Stimulated activated CD8-positive, alpha-beta memory T cell treated with anti-CD3 and anti-CD28 coated beads, Interleukin-4, amount 100 ng/mL, for 4 hours (primary cell): ENCODE measurements around the gene LCOR.

Source experiments
- DNase-seq, 2 donors: peaks; one replicate each; pipeline ENCODE4 v3.0.0-alpha.2; 2020; ENCODE audit warnings: low read depth in 2 of 2, low spot score in 1 of 2

LCOR gene

DNA sequence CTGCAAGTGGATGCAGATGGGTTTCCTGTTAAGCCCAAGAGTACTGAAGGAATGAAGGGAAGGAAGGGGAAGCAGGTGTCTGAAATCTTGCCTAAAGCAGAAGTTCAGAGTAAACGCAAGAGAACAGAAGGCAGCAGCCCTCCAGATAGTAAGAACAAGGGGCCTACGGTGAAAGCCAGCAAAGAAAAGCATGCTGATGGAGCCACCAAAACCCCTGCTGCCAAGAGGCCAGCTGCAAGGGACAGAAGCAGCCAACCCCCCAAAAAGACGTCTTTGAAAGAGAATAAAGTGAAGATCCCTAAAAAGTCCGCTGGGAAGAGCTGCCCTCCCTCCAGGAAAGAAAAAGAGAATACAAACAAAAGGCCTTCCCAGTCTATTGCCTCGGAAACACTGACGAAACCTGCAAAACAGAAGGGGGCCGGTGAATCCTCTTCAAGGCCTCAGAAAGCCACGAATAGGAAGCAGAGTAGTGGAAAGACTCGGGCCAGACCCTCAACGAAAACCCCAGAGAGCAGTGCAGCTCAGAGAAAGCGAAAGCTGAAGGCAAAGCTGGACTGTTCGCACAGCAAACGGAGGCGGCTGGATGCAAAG, 152.5 kb downstream of the LCOR start:
- DNase-seq: no peak

DNA sequence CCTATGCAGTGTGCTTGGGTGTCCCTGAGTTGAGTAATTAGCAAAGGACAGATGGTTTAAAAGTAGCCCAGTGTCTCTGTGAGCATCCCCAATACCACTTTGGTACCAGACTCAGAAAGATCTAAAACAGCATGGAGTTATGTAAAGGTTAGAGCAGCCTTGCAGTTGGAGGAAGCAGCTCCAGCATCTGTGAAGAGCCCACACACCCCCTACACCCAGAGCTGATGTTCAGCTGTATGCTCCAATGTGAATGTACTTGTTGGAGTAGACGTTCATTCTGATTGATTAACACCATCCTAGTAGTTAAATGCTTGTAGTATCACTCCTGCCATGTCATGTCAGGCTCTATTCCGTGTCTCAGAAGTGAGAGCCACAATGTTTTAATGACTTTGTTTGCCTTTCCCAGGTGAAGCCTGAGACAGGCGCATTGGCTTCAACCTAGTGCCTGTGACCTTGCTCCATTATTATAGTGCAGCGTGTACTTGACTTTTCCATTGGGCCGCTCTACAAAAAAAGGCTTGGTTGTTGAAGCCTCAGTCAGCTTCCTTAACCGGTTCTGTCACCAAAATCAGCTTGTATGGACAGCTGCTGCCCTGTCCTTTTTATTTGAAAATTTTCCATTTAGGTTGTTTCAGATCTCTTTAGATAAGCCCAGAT, 154.2 kb downstream of the LCOR start:
- DNase-seq: no peak

DNA sequence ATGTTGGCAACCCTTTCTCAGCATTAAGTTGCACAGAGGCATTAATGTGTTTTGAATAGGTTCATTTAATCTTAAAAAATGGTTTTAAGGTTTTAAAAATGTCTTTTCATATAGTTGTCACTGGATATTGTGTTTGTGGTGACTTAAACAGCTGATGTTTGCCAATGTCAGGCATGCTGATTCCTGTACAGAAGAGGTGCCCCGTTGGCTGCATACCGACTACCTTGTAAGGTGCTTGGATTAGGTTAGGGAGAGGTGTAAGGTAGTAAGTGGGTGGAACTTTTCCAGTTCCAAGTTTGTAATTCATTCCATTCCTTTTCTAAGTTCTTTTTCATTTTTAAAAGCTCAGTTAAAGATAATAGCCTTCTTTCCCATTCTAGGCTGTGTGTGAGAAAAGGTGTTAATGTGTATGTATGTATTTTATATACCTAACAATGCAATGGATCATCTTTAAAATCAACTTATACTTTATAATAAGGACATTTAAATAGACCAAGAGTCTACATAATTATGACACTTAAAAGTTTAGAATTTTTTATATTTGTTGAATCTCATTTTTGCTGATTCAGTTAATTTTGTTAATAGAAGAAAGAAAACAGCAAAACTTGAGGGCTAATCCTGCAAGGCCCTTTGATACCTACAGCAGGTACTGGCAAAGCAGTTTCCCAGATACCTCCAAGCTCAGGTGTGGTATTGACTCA, 155.2 kb downstream of the LCOR start:
- no peak for DNase-seq

DNA sequence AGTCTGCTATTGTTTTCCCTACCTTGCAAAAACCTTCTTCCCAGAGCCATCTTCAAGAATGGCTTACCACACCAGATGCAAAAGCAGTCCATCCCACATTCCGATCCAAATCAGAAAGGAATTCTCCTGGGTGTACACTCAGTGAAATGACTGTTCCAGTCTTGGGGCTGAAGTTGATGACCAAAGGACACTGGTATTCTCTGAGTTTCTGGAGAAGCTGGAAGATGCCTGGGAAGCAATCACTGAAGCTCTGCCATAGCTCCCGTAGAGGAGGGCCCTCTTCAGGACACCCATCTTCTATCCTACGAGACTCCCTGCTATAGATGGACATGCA, 155.7 kb downstream of the LCOR start:
- DNase-seq: no peak

DNA sequence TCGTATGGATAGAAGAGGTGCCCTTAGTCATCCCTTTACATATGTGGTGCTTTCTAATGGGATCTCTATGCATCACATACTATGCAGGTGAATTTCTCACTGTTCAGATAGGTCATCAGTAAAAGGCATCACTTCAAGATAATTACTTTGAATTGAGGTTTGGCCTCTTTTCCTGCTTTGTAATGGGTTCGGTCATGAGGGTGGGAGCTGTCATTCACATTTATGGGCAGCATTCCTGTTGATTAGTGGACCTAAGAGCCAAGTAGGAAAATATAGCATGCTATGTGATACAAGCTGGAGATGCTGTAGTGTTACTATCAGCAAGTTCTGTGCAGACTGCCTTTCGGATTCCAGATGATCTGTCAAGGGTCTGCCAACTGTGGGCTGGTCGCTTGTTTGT, 156.3 kb downstream of the LCOR start:
- DNase-seq: no peak

DNA sequence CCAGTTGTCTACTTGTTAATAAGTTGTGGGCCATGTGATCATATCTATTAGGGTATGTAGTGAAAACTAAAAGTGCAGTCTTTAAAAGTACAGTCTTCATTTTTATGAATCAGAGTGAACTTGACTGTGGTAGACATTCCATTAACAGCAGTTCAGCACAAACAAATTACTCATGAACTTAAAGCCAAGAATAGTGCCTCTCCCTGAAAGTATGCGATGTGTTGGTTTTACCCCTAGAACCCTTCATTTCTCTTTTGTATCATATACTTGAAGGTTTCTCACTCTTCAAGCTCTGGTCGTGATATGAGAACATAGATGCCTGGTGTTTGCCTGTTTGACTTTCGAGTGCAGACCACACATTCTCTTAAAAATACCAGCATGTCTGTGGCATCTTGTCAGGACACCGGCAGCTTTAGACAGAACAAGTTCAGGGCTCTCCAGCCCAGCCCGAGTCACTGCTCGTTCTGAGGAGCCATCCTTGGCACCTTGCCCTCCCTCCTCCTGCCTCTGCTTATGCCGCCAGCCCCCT, 159.3 kb downstream of the LCOR start:
- no peak for DNase-seq

DNA sequence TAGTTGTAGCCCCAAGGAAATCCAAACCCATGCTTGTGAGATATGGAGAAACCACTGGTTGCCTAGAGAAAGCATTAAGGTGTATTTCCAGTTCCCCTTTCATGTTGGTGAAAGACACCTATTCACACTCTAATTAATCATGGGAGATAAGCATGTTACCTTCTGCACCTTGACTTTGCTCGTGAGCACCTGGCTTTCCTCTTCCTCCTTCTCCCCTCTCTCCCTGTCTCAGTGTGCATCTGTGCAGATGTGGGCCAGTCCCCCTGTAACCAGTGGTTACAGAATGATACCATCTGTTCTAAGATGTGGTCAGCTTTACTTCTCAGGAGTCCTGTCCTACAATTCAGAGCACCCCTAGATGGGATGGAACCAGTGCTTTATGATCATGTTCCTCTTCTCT, 160.6 kb downstream of the LCOR start:
- no peak for DNase-seq

DNA sequence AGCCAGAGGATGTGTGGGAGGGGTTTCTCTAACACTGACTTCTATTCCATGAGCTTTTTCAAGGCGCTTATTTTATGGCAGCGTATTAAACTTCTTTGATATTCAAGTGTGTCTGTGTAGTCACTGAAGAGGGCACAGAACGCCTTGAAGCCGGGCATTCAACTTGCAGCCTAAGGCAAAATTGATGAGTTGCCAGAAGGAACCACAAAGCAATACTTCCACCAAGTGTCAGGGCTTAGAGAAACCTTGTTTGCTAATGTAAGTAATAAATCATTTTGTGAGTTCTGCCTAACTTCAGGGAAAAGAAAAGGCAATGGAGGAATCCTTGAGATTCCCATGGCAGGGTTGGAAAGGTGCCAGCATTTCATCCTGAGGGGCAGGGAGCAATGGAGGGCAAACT, 163.8 kb downstream of the LCOR start:
- DNase-seq: no peak

DNA sequence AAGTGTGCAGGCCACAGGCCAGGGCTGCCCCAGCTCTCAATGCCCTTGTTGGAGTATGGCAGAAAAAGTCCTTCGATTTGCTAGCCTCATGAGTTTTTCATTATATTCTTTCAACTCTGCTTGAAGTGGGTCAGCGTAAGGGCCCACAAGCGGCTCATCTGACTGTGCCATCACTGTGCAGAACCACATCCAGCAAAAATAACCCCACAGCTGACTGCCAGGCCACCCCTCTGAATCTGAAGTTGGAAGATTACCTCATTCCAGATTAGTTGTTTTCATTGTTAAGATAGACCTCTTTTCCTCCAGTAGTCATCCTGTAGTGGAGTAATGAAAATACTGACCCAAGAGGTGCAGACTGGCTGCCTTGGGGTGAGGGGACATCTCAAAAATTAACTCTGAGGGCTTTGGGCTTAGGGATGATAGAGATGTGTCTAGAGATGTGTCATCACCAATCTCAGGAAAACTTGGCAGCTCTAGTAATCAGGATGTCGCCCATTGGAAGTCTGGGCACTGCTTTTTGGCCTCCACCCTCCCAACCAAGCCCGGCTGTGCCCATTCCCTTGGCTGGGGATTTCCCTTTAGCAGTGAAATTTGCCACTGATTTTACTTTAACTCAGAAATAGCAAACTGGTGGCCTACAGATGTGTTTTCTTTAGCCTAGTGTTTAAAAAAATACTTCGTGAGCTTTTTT, 164.3 kb downstream of the LCOR start:
- DNase-seq: no peak

DNA sequence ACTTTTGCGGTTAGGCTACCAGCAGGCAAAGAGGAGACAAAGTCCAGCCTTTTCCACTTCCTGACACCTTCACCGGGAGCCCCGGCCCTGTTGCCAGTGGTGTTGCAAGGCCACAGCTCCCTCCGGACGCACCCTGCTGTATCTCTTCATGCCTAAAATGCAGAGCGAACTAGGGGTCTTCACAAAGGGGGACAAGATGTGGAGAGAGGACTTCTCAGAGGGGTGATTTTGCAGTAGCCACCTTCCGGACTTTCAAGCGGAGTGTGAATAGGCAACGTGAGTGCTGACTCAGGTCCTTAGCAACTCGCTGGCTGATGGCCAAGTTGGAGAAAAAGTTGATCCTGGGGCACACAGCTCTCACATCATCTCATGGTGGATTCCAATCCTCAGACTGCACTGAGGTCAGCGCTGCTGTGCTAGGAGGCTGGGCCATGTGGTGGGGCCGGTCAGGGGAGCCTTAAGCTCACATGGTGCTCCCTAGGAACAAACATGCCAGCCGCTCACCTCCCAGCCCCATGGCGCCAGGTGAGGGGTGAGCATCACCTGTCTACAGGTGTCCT, 166.3 kb downstream of the LCOR start:
- no peak for DNase-seq

DNA sequence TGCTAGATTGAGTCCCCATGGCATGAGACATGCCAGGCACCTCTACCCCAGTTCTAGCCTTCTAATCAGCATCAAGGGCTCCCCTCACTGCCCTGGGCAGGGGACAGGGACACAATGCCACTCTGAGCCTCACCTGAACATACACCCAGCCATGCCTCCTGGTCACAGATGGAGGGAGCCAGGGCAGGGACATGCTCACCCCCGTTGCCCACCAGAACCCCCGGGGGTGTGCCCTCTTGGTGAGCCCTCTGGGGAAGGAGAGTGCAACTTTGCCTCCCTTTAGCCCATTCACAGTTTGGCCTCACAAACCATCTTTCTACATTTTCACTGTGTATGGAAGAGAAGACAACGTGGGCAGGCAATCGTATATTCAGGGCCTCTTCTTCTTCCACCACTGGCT, 167.2 kb downstream of the LCOR start:
- no peak for DNase-seq

DNA sequence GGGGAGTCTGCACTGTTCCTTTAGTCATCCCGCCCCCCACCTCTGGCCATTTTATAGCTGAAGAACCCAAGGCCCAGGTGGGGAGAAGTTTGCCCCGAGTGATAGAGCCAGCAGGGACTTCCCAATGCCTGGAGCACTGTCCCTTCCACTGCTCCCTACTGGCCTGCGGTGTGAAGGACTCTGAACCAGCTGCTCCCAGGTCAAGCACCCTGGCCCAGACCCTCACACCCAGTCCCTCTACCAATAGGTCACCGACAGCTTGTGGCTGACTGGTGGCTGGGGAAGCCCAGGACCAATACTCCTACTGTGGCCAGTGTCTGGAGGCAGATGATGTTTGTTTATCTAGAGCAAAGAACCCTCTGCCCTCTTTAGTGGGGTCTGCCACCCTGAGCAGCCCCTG, 167.9 kb downstream of the LCOR start:
- DNase-seq: no peak

DNA sequence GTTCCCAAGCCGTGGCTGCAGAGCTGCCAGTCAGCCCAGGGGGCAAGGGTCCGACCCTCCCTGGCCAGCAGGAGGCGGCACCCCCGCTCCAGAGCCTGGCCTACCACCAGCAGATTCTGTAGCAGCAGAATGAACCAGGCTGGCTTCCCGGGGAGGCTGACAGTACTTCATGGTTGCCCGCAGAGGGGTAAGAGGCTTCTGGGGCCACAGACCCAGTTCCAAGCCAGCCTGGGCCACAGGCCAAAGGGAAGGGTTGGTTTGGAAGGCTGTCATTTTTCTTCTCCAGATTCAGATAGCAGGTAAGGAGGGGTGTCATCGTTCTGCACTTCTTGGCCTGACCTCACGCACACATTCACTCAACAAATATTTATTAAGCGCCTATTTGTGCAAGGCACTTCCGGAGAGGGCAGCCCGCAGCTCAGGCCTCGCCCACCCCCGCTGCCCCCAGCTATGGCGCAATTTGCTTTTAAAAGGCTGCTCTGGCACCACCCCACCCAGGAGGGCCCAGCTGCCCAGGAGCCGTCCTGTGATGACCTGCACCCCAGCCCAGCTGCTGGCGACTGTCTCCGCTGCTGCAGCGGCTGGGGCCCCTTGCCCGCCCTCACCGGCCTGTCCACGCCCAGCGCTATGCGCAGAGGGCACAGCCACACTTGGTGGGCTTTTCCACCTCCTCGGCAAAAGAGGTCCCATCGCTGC, 168.5 kb downstream of the LCOR start:
- no peak for DNase-seq

DNA sequence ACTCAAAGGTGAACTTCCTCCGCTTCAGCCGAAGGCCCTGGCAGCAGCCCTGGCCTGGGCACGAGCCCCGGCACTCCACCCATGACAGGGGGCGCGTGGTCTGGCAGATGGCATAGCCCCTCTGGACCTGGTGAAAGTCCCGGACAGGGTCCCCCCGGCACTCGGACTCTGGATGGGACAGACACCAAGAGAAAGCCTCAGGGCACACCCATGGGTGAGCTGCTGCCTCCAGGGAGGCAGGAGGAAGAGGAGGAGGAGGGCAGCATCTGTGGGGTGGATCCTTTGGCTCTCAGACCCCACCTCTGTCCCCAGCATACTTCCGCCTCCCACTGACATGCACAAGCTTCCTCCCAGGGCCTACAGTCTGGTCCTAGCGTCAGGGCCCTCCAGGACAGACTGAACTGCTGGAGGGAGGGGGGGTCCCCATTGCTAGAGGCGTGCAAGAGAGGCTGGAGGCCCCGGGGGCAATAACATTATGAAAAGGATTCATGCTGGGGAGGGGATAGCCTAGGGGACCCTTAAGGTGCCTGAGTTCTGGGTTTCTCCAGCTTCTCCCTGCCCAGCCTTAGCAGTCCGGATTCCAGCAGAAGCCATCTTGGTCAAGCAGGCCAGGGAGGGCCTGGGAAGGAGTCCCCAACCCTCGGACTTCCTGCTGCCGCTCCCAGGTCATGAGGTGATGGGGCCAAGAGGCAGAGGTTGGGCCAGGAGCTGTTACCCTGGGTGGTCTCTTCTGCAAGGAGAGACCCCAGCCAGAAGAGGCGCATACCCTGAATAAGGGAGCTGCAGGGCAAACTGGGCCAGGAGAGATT, 169.3 kb downstream of the LCOR start:
- no peak for DNase-seq

DNA sequence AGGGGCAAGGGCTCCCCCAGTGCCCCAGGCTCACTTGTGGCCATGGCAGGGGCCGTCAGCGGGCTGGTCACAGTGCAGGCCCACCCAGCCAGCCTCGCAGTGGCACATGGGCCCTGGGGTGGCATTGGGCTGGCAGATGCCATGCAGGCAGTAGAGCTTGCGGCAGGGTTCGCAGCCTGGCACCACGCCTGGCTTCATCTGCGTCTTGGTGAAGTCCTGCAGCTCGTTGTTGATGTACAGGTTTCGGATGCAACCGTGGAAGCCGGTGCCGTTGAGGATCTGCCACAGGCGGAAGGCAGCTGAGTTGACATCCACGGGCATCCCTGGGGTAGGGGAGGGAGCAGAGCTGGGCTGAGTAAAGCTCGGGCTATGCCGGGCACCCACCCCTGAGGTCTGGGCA, 170.6 kb downstream of the LCOR start:
- DNase-seq: no peak

DNA sequence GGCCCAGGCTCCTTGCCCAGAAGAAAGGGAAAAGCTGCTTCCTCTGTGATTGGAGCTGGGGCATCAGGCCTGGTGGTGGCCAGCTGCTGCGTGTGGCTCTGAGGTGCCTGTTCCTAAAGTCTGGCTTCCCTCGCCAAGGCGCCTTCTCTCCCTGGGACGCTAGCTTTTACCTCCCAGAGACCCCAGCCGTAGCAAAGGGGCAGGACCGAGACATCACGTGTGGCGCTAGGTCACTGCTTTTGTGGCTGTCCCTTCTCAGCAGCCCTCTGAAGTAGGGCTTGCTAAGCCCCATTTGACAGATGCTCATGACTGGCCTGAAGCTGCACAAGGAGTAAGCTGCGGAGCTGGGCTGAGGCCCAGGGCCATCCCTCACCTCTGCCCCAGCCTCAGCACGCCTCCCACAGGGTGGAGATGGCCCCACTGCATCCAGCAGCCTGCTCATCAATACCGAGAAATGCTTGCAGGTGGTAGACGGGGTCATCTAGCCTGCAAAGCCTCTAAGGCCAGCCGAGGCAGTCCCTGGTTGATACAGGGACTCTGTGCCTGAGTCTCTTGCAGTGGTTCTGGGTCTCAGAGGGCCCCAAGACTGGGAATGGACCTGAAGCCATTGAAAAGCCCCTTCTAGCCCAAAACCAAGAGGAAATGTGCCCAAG, 171.2 kb downstream of the LCOR start:
- DNase-seq: no peak

DNA sequence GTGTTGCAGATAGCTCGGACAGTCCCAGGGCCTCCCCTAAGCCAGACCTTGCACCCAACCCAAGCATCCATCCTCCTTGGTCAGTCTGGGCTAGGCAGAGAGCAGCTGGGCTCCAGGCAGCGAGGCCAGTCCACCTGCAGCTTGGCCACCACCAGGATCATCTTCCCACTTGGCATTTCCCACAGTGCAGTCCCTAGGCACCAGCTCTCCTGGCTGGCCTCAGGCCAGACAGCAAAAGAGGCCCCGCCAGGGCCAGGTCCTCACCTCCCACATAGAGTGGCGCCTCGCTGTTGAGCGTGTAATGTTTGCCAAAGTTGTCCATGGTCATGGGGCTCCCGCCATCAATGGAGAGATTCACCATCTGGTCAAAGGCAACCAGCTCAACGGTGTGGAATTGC, 171.7 kb downstream of the LCOR start:
- no peak for DNase-seq

DNA sequence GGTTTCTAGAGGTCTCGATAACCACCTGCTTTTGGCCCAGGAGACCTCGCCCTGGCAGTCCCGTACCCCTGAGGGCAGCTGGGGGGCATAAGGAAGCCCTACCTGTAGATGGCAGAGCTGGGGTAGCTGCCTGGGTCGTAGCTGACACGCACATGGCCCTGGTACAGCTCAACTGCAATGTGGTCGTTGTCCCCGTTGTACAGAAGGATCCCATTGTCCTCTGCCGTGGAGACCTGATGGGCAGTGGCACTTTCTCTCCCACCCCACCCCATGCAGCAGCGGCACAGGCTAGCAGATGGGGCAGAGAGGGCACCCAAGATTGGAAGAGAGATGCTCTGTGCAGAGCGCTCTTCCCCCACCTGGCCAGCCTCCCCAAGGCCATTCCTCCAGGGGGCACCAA, 172.5 kb downstream of the LCOR start:
- DNase-seq: no peak

DNA sequence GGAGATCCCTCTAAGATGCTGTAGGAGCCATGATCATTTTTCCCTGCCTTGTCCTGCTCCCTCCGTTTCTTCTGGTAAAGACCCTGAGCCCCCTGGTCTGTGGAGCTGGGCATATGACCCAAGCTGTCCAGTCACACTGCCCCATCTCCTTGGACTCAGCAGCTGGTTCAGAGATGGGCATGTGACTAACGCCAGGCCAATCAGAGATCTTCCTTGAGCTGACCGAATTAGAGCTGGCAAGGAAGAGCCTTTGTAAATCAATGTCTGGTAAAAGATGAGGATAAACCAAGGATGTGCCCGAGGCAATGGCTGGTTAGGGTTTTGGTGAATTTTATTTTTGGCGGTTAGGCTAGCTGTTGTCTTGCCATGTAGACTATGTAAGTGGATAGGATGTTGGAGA, 173.3 kb downstream of the LCOR start:
- DNase-seq: no peak

DNA sequence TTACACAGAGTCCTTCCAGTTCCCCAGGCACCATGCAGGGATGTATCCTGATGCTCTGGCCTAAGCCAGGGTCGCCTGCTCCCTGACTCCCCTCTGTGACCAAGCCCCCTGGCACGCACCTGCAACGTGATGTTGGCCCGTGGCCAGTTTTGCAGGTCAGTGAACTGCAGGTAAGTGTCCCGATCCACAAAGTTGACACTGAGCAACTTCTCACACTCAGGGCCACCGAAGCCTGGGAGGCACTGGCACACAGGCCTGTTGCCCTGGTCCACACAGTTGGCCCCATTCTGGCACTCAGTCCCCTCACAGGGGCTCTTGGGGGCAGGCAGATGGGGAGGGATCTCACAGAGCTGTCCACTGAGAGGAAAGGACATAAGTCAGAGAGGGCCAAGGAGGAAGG, 174.3 kb downstream of the LCOR start:
- no peak for DNase-seq
